ENCODE data around the gene RAD9A. TPM values are rescaled to one million over a fixed set of nuclear protein-coding genes. Genes with fewer than 3 reads are reported as not detected.

The RAD9A gene
- total RNA-seq, 1 donor from 2014 or later: 9.4 TPM

DNA sequence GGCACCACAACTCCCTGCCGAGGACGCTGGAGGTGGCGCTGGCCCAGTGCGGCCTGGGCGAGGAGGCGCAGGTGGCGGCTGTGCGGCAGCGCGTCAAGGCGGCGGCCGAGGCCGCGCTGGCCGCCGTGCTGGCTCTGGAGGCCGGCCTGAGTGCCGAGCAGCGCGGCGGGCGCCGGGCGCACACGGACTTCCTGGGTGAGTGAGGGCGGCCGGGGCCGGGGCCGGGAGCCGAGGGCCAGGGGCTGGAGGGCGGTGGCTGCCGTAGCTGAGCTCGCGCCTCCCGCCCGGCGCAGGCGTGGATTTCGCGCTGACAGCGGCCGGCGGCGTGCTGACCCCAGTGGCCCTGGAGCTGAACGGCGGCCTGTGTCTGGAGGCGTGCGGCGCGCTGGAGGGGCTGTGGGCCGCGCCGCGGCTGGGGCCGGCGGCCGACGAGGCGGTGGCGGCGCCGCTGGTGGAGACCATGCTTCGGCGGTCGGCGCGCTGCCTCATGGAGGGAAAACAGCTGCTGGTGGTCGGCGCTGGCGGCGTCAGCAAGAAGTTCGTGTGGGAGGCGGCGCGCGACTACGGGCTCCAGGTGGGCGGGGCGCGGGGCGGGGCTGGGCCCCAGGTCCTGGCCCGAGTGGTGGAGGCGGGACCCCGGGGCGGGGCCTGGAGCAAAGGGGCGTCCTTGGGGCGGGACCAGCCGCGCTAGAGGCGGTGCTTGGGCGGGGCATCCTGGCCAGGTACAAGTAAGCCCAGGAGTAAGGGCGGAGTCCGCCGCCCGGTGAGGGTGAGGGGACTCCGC is 29.1 kb downstream of the RAD9A start:
- H3K27me3 Mint-ChIP-seq (ENCODE audit: low read depth, unreplicated experiment): peaks cover 20% of the 10 kb centered on the region
- TF ChIP-seq CTCF (IDR thresholded peaks at IDR 0.05; ENCODE audit: insufficient read depth, low read depth, low read length): no peak
- no peak for TF ChIP-seq EZH2 (IDR thresholded peaks at IDR 0.05; ENCODE audit: insufficient read depth, low read length)
- H3K27me3 ChIP-seq (ENCODE audit: insufficient read depth, low read length): no peaks in the 10 kb centered on the region
- no peaks in the 10 kb centered on the region for H4K20me1 ChIP-seq (ENCODE audit: insufficient read depth, low read length)
- peaks cover 8% of the 10 kb centered on the region for H3K4me1 ChIP-seq (ENCODE audit: insufficient read depth, low read length)
- H3K4me1 Mint-ChIP-seq (ENCODE audit: low read depth, unreplicated experiment): peaks cover 1% of the 10 kb centered on the region
- peak overlapping the region; percentile 74 for H3K9ac ChIP-seq (ENCODE audit: low read length)
- no peaks in the 10 kb centered on the region for H3K79me2 ChIP-seq (ENCODE audit: insufficient read depth, low read length)
- H3K4me3 Mint-ChIP-seq (ENCODE audit: unreplicated experiment): peak overlapping the region; percentile 73
- peak overlapping the region; percentile 94 for H3K4me2 ChIP-seq (ENCODE audit: low read length)
- peak overlapping the region; percentile 92 for H2AFZ ChIP-seq (ENCODE audit: low read depth, low read length)
- FAIRE-seq (no peak), DNase-seq (ENCODE audit: low read depth) (peak; percentile 67)
- no peak overlapping the region for H3K27ac Mint-ChIP-seq (ENCODE audit: unreplicated experiment)
- peak overlapping the region; percentile 65 for H3K4me3 ChIP-seq (ENCODE audit: insufficient read depth, low read depth, low read length)
- no peaks in the 10 kb centered on the region for H3K36me3 ChIP-seq (ENCODE audit: insufficient read depth, low read length)
- peak overlapping the region; percentile 53 for H3K27ac ChIP-seq (ENCODE audit: low read depth, low read length)
- peaks cover 2% of the 10 kb centered on the region for H3K36me3 Mint-ChIP-seq (ENCODE audit: low read depth, unreplicated experiment)
- H3K9me3 ChIP-seq (ENCODE audit: insufficient read depth, low read depth, low read length): no peaks in the 10 kb centered on the region
- no peaks in the 10 kb centered on the region for H3K9me3 Mint-ChIP-seq (ENCODE audit: unreplicated experiment)

GRCh38 chr11:67421430-67422031 is 29.7 kb downstream of the RAD9A start:
- H3K27me3 ChIP-seq (ENCODE audit: insufficient read depth, low read length): no peaks in the 10 kb centered on the region
- H3K9me3 Mint-ChIP-seq (ENCODE audit: unreplicated experiment): no peaks in the 10 kb centered on the region
- H3K9ac ChIP-seq (ENCODE audit: low read length): no peak overlapping the region
- H3K4me2 ChIP-seq (ENCODE audit: low read length): peak overlapping the region; percentile 94
- peaks cover under 1% of the 10 kb centered on the region for H3K4me1 Mint-ChIP-seq (ENCODE audit: low read depth, unreplicated experiment)
- H4K20me1 ChIP-seq (ENCODE audit: insufficient read depth, low read length): no peaks in the 10 kb centered on the region
- H3K4me3 Mint-ChIP-seq (ENCODE audit: unreplicated experiment): peak overlapping the region; percentile 73
- peaks cover 13% of the 10 kb centered on the region for H3K27me3 Mint-ChIP-seq (ENCODE audit: low read depth, unreplicated experiment)
- no peaks in the 10 kb centered on the region for H3K9me3 ChIP-seq (ENCODE audit: insufficient read depth, low read depth, low read length)
- peaks cover 2% of the 10 kb centered on the region for H3K36me3 Mint-ChIP-seq (ENCODE audit: low read depth, unreplicated experiment)
- H3K79me2 ChIP-seq (ENCODE audit: insufficient read depth, low read length): no peaks in the 10 kb centered on the region
- peak overlapping the region; percentile 11 for H3K4me3 ChIP-seq (ENCODE audit: insufficient read depth, low read depth, low read length)
- DNase-seq (ENCODE audit: low read depth) (no peak), FAIRE-seq (no peak)
- no peak for TF ChIP-seq EZH2 (IDR thresholded peaks at IDR 0.05; ENCODE audit: insufficient read depth, low read length)
- TF ChIP-seq CTCF (IDR thresholded peaks at IDR 0.05; ENCODE audit: insufficient read depth, low read depth, low read length): no peak
- H3K27ac Mint-ChIP-seq (ENCODE audit: unreplicated experiment): peak overlapping the region; percentile 34
- no peaks in the 10 kb centered on the region for H3K36me3 ChIP-seq (ENCODE audit: insufficient read depth, low read length)
- peak overlapping the region; percentile 54 for H2AFZ ChIP-seq (ENCODE audit: low read depth, low read length)
- H3K4me1 ChIP-seq (ENCODE audit: insufficient read depth, low read length): peaks cover 8% of the 10 kb centered on the region
- no peak overlapping the region for H3K27ac ChIP-seq (ENCODE audit: low read depth, low read length)

- Histone ChIP-seq H2AFZ (ENCODE audit: low read depth, low read length) (no peak overlapping the region), H3K36me3 (ENCODE audit: insufficient read depth, low read length) (no peaks in the 10 kb centered on the region), H3K79me2 (ENCODE audit: insufficient read depth, low read length) (no peaks in the 10 kb centered on the region), H3K4me1 (ENCODE audit: insufficient read depth, low read length) (peaks cover 8% of the 10 kb centered on the region), H3K4me2 (ENCODE audit: low read length) (no peak overlapping the region), H4K20me1 (ENCODE audit: insufficient read depth, low read length) (no peaks in the 10 kb centered on the region), H3K9ac (ENCODE audit: low read length) (no peak overlapping the region), H3K27me3 (ENCODE audit: insufficient read depth, low read length) (no peaks in the 10 kb centered on the region), H3K4me3 (ENCODE audit: insufficient read depth, low read depth, low read length) (no peak overlapping the region), H3K27ac (ENCODE audit: low read depth, low read length) (no peak overlapping the region), H3K9me3 (ENCODE audit: insufficient read depth, low read depth, low read length) (no peaks in the 10 kb centered on the region)
- Mint-ChIP-seq H3K4me1 (ENCODE audit: low read depth, unreplicated experiment) (peaks cover 2% of the 10 kb centered on the region), H3K27me3 (ENCODE audit: low read depth, unreplicated experiment) (peaks cover 6% of the 10 kb centered on the region), H3K4me3 (ENCODE audit: unreplicated experiment) (peak overlapping the region; percentile 50), H3K36me3 (ENCODE audit: low read depth, unreplicated experiment) (no peaks in the 10 kb centered on the region), H3K27ac (ENCODE audit: unreplicated experiment) (peak overlapping the region; percentile 58), H3K9me3 (ENCODE audit: unreplicated experiment) (no peaks in the 10 kb centered on the region)
- DNase-seq (ENCODE audit: low read depth) (no peak), FAIRE-seq (no peak)
- TF ChIP-seq EZH2 (IDR thresholded peaks at IDR 0.05; ENCODE audit: insufficient read depth, low read length) (no peak), CTCF (IDR thresholded peaks at IDR 0.05; ENCODE audit: insufficient read depth, low read depth, low read length) (no peak)
Measured at GRCh38 chr11:67422891-67423290, 31.1 kb downstream of the RAD9A start.

Measured in astrocyte (in vitro differentiated cells and primary cell).